HepG2 (cell line): Measurements from ENCODE around the gene COMMD2. TPM values are rescaled to one million over a fixed set of nuclear protein-coding genes. Genes with fewer than 3 reads are reported as not detected.
A peak's percentile ranks its signal among the peaks of the same experiment; 100 is the strongest.

Source experiments
- AKNA ChIP-seq: sonication (generic); formaldehyde crosslinking; IDR thresholded peaks from 2 replicates; pipeline ENCODE4 v1.4.0; 2020; ENCODE audit warnings: missing genetic modification reagents, borderline replicate concordance
- ATF4 ChIP-seq, 2 experiments: fragments of 450-650 bp in 1 of 2; sonication (generic) in 1 of 2; formaldehyde crosslinking; IDR thresholded peaks; 2 replicates each; pipeline versions ENCODE4 v1.5.0 to v1.8.0; 2020 to 2022; ENCODE audit warnings: mild to moderate bottlenecking in 1 of 2, missing genetic modification reagents in 1 of 2
- CENPT ChIP-seq: sonication (generic); formaldehyde crosslinking; IDR thresholded peaks from 2 replicates; pipeline ENCODE4 v1.8.0; 2022; ENCODE audit warnings: low read depth, mild to moderate bottlenecking, moderate library complexity, missing genetic modification reagents
- NCOA2 ChIP-seq: sonication (generic); formaldehyde crosslinking; IDR thresholded peaks from 2 replicates; pipeline ENCODE4 v1.8.0; 2022; ENCODE audit warnings: inconsistent platforms
- PLSCR1 ChIP-seq: sonication (generic); formaldehyde crosslinking; IDR thresholded peaks from 2 replicates; pipeline ENCODE4 v1.5.0; 2020; ENCODE audit warnings: missing genetic modification reagents, mild to moderate bottlenecking, borderline replicate concordance
- RAD21 ChIP-seq: fragments of 450-650 bp; formaldehyde crosslinking; IDR thresholded peaks from 2 replicates; pipeline ENCODE4 v1.5.0; 2020; ENCODE audit warnings: mild to moderate bottlenecking
- REXO4 ChIP-seq: sonication (generic); formaldehyde crosslinking; IDR thresholded peaks from 2 replicates; pipeline ENCODE4 v1.8.0; 2022; ENCODE audit warnings: missing genetic modification reagents, mild to moderate bottlenecking, borderline replicate concordance
- SOX5 ChIP-seq: IDR thresholded peaks from 2 replicates; pipeline ENCODE4 v1.6.1; 2016; ENCODE audit warnings: borderline replicate concordance
- TAF1 ChIP-seq: sonication (generic); formaldehyde crosslinking; IDR thresholded peaks from 2 replicates; pipeline ENCODE4 v1.4.0; 2020; ENCODE audit warnings: missing genetic modification reagents
- THAP9 ChIP-seq: sonication (generic); formaldehyde crosslinking; IDR thresholded peaks from 2 replicates; pipeline ENCODE4; 2020; ENCODE audit warnings: missing genetic modification reagents, mild to moderate bottlenecking, borderline replicate concordance
- XBP1 ChIP-seq: sonication (generic); formaldehyde crosslinking; IDR thresholded peaks from 2 replicates; pipeline ENCODE4 v1.5.0; 2020; ENCODE audit warnings: missing genetic modification reagents
- YEATS2 ChIP-seq: sonication (generic); formaldehyde crosslinking; IDR thresholded peaks from 2 replicates; pipeline ENCODE4 v1.4.0; 2020; ENCODE audit warnings: missing genetic modification reagents, borderline replicate concordance
- ZNF335 ChIP-seq: sonication (generic); formaldehyde crosslinking; IDR thresholded peaks from 2 replicates; pipeline ENCODE4 v1.4.0; 2020; ENCODE audit warnings: missing genetic modification reagents
- ZNF503 ChIP-seq: sonication (generic); formaldehyde crosslinking; IDR thresholded peaks from 2 replicates; pipeline ENCODE4 v1.4.0; 2020; ENCODE audit warnings: missing genetic modification reagents
- ZNF556 ChIP-seq: sonication (generic); formaldehyde crosslinking; IDR thresholded peaks from 2 replicates; pipeline ENCODE4 v1.4.0; 2020; ENCODE audit warnings: mild to moderate bottlenecking, missing genetic modification reagents, borderline replicate concordance
- ZNF672 ChIP-seq: sonication (generic); formaldehyde crosslinking; IDR thresholded peaks from 2 replicates; pipeline ENCODE4 v1.8.1; 2022; ENCODE audit warnings: missing genetic modification reagents
- ZNF7 ChIP-seq: IDR thresholded peaks from 2 replicates; pipeline ENCODE4 v1.6.1; 2016; ENCODE audit warnings: missing biosample characterization, missing genetic modification reagents
- polyA plus RNA-seq, 8 experiments: library from polyadenylated mRNA; depleted of rRNA in 3 of 8; stranded (reverse) in 7 of 8; unstranded in 1 of 8; fragments of >200 nt; fragmentation: Illumina TruSeq in 4 of 8; extraction: Trizol in 4 of 8; gene quantifications; 2 replicates each; pipeline versions ENCODE4 v1.2.1 to v1.2.3, GENCODE V29; 2011 to 2016; ENCODE audit warnings: low read depth in 4 of 8, missing spikeins in 1 of 8, mixed read lengths in 1 of 8; ENCODE audit not compliant: insufficient read depth in 1 of 8
- total RNA-seq, 5 experiments: library from RNA; depleted of rRNA; stranded (reverse); fragments of >200 nt; fragmentation: Illumina TruSeq; extraction: Trizol; gene quantifications; 2 replicates each; pipeline ENCODE4 v1.2.3, GENCODE V29; 2016; ENCODE audit warnings: low read depth in 1 of 5

The COMMD2 gene
- total and polyA plus RNA-seq, 2 of the 13 experiments (the other 11 are each of a cell fraction or from before 2014, with no cell fraction given): 33.0 to 57.6 TPM

- TF ChIP-seq RAD21 (CRISPR knock-in tag): peak; percentile 8; the same call in 1 of the 2 replicates
- TF ChIP-seq XBP1 (CRISPR knock-in tag): no peak
- TF ChIP-seq NCOA2 (CRISPR knock-in tag): no peak; the same call in 1 of the 2 replicates
- TF ChIP-seq AKNA: no peak
- no peak for TF ChIP-seq YEATS2
- TF ChIP-seq ZNF503 (CRISPR knock-in tag): no peak
- TF ChIP-seq CENPT: no peak
- TF ChIP-seq SOX5: no peak
- TF ChIP-seq ZNF7 (CRISPR knock-in tag): no peak
- TF ChIP-seq REXO4 (CRISPR knock-in tag): no peak
- peak; percentile 78; the same call in 1 of the 2 replicates for TF ChIP-seq ZNF556 (CRISPR knock-in tag)
- no peak for TF ChIP-seq TAF1 (CRISPR knock-in tag)
- TF ChIP-seq ZNF335 (CRISPR knock-in tag): no peak
- peak; percentile 86 for TF ChIP-seq THAP9
- no peak for TF ChIP-seq PLSCR1
- TF ChIP-seq ATF4 (CRISPR knock-in tag; IDR thresholded peaks at IDR 0.05): no peak
- TF ChIP-seq ZNF672: no peak
These were observed 38.3 kb downstream of the COMMD2 start (continued) for GRCh38 chr3:149713730-149714654.
